Lung (tissue), 12 donors: ENCODE measurements around the gene PPT2. TPM values are rescaled to one million over a fixed set of nuclear protein-coding genes. Genes with fewer than 3 reads are reported as not detected.
A peak's percentile ranks its signal among the peaks of the same experiment; 100 is the strongest.

ENCODE experiments used
- ATAC-seq: fragments of 200-7000 bp; cut with Tn5 transposase; one replicate; pipeline ENCODE4 v1.9.1; 2020; ENCODE audit warnings: moderate number of reproducible peaks; ENCODE audit not compliant: insufficient read depth, low FRiP score
- DNase-seq, 3 donors: peaks; one replicate each; pipeline ENCODE4 v3.0.0-alpha.2; 2013 to 2017
- H3K27ac ChIP-seq, 2 donors: one replicate each; pipeline ENCODE4 v1.5.1; 2013; ENCODE audit warnings: mild to moderate bottlenecking in 2 of 2, moderate library complexity in 2 of 2, control low read depth in 1 of 2, inconsistent platforms in 1 of 2, low read depth in 1 of 2, low read length in 1 of 2
- H3K27me3 ChIP-seq, 3 donors: one replicate each; pipeline ENCODE4 v1.5.1; 2013; ENCODE audit warnings: low read length in 2 of 3; ENCODE audit not compliant: control insufficient read depth in 3 of 3, insufficient read depth in 3 of 3
- H3K36me3 ChIP-seq, 4 donors: one replicate each; pipeline ENCODE4 v1.5.1; 2013; ENCODE audit warnings: low read length in 4 of 4, mild to moderate bottlenecking in 1 of 4, moderate library complexity in 1 of 4; ENCODE audit not compliant: control insufficient read depth in 4 of 4, insufficient read depth in 4 of 4
- H3K4me1 ChIP-seq, 5 donors: one replicate each; pipeline ENCODE4 v1.5.1; 2013; ENCODE audit warnings: low read length in 5 of 5, mild to moderate bottlenecking in 2 of 5, moderate library complexity in 1 of 5; ENCODE audit not compliant: control insufficient read depth in 5 of 5, insufficient read depth in 5 of 5
- H3K4me3 ChIP-seq: one replicate; pipeline ENCODE4 v1.5.1; 2013; ENCODE audit warnings: mild to moderate bottlenecking, control low read depth, moderate library complexity
- H3K9ac ChIP-seq, 2 donors: one replicate each; pipeline ENCODE4 v1.5.1; 2013; ENCODE audit warnings: low read length in 2 of 2, control low read depth in 1 of 2; ENCODE audit not compliant: insufficient read depth in 1 of 2
- H3K9me3 ChIP-seq, 4 donors: one replicate each; pipeline ENCODE4 v1.5.1; 2013; ENCODE audit warnings: low read length in 3 of 4, mild to moderate bottlenecking in 1 of 4, moderate library complexity in 1 of 4; ENCODE audit not compliant: control insufficient read depth in 4 of 4, insufficient read depth in 3 of 4
- CTCF ChIP-seq: IDR thresholded peaks from 2 replicates; pipeline ENCODE4 v1.5.1; 2012; ENCODE audit warnings: mild to moderate bottlenecking; ENCODE audit errors: control extremely low read depth, extremely low read depth
- WGBS, 2 donors: extraction: QIAGEN DNeasy Blood & Tissue Kit; methylation state at CpG; one replicate each; pipeline ENCODE4 v1.1.7; 2013; 5-methylcytosine and 5-hydroxymethylcytosine counted together
- polyA plus RNA-seq, 2 donors: library from polyadenylated mRNA; stranded (reverse); fragments of 200-250 nt; gene quantifications; one replicate each; pipeline ENCODE4 v1.2.1, GENCODE V29; 2013
- total RNA-seq, 2 donors: library from RNA; depleted of rRNA in 1 of 2; stranded (reverse); fragments of >200 nt in 1 of 2; gene quantifications; one replicate each; pipeline ENCODE4 v1.2.1, GENCODE V29; 2014 to 2021
- donor health status: control.
- donor health status: control.
- donor health status: Bipolar disorder and iron deficiency.
- donor health status: healthy.
- donor health status: DM: yes; HTN: yes; CAD: no.

PPT2 gene
- total and polyA plus RNA-seq, 4 donors, result 5.7 to 212 (median 11.1) TPM

- 0% methylated on average over 19 to 20 of the region's 20 CpGs for WGBS, 2 donors
- H3K9me3 ChIP-seq, result no peaks in the 10 kb centered on the region
- DNase-seq (no peak), ATAC-seq (no peak)
- no peaks in the 10 kb centered on the region for H3K27me3 ChIP-seq
- peaks cover 11 to 48% (median 25%) of the 10 kb centered on the region in 5 donors for H3K4me1 ChIP-seq
- H3K27ac ChIP-seq, result peak overlapping the region; percentile 88 to 95
- H3K36me3 ChIP-seq, result peaks cover 0 to 12% (median 9%) of the 10 kb centered on the region in 4 donors
- H3K9ac ChIP-seq, result peak overlapping the region; percentile 74 to 76
- H3K4me3 ChIP-seq, result peak overlapping the region; percentile 15
- no peak for TF ChIP-seq CTCF
These were observed 23.3 kb downstream of the PPT2 start for GRCh38 chr6:32177183-32177787.

GRCh38 chr6:32177788-32178546, 24.0 kb downstream of the PPT2 start, which contains the start of gene RNF5:
Gene RNF5 (plus strand): TSS chr6:32178405. CDS start chr6:32178512, 107 bp downstream.
- H3K4me1 ChIP-seq, result peaks cover 11 to 46% (median 25%) of the 10 kb centered on the region in 5 donors
- H3K9ac ChIP-seq, result peak within 1 kb of the TSS; percentile 74 to 92
- no peak for TF ChIP-seq CTCF
- ATAC-seq (peak; percentile 86), DNase-seq (peak; percentile 99 to 100 (median 100))
- H3K36me3 ChIP-seq, result peaks cover 0 to 13% (median 11%) of the 10 kb centered on the region in 4 donors
- H3K9me3 ChIP-seq, result no peaks in the 10 kb centered on the region
- H3K4me3 ChIP-seq, result peak within 1 kb of the TSS; percentile 67
- H3K27me3 ChIP-seq, result no peaks in the 10 kb centered on the region
- peak within 1 kb of the TSS; percentile 88 to 95 for H3K27ac ChIP-seq
- WGBS, 2 donors, result 0 to 1% methylated on average over 33 of the region's 33 CpGs

- H3K9ac ChIP-seq, result peak overlapping the region; percentile 71 to 92
- TF ChIP-seq CTCF, result no peak
- no peaks in the 10 kb centered on the region for H3K9me3 ChIP-seq
- H3K4me3 ChIP-seq, result peak overlapping the region; percentile 67
- ATAC-seq (no peak), DNase-seq (peak in 1 of 3 donors; percentile 29)
- H3K27me3 ChIP-seq, result no peaks in the 10 kb centered on the region
- peaks cover 11 to 45% (median 25%) of the 10 kb centered on the region in 5 donors for H3K4me1 ChIP-seq
- peak overlapping the region; percentile 75 to 88 for H3K27ac ChIP-seq
- 2% methylated on average over 24 of the region's 24 CpGs for WGBS, 2 donors
- H3K36me3 ChIP-seq, result peaks cover 0 to 19% (median 13%) of the 10 kb centered on the region in 4 donors
These were observed 24.9 kb downstream of the PPT2 start for GRCh38 chr6:32178547-32179440.
